ENCODE measurements around the gene CDH13. TPM values are rescaled to one million over a fixed set of nuclear protein-coding genes. Genes with fewer than 3 reads are reported as not detected.
A peak's percentile ranks its signal among the peaks of the same experiment; 100 is the strongest.

The CDH13 gene
- total RNA-seq, 1 experiment from 2014 or later = 2.1 TPM

GRCh38 chr16:83200005-83200779 is 573.4 kb downstream of the CDH13 start:
- Histone ChIP-seq H3K4me3 (ENCODE audit: low read depth, low read length, poor library complexity, severe bottlenecking) (no peak overlapping the region), H3K4me1 (ENCODE audit: insufficient read depth, low read length, poor library complexity, severe bottlenecking) (no peaks in the 10 kb centered on the region), H3K27ac (ENCODE audit: low read depth, low read length, poor library complexity, severe bottlenecking) (no peak overlapping the region), H3K9me3 (ENCODE audit: low read depth, low read length, poor library complexity, severe bottlenecking) (no peaks in the 10 kb centered on the region), H3K36me3 (ENCODE audit: insufficient read depth, low read length, poor library complexity, severe bottlenecking) (no peaks in the 10 kb centered on the region), H3K27me3 (replicated peaks; ENCODE audit: insufficient read depth, low read depth, low read length, poor library complexity) (peaks cover 3% of the 10 kb centered on the region)
- CTCF ChIA-PET = interaction anchor here (0.6 kb wide), 1 partner anchor 103 kb away, joined by 3 read pairs; no protein-coding TSS in a partner anchor
- POLR2A ChIA-PET (ENCODE audit: low non-redundant PET) = no interaction called here
- no TSS peak for BruUV-seq (replicated peaks)
- no peak for TF ChIP-seq EZH2 (IDR thresholded peaks at IDR 0.05; ENCODE audit: borderline replicate concordance, low read depth, low read length, poor library complexity, severe bottlenecking)
- TF ChIP-seq CTCF (conservative IDR thresholded peaks at IDR 0.05; ENCODE audit: low read depth, low read length) = peak; percentile 29; the same call in 1 of the 2 replicates
- intact Hi-C loops (cut with micrococcal nuclease; ENCODE audit: unreplicated experiment) = no loop called here
- no peak for DNase-seq (ENCODE audit: low spot score)

GRCh38 chr16:83201748-83202147 is 575.0 kb downstream of the CDH13 start:
- H3K9me3 ChIP-seq (ENCODE audit: low read depth, low read length, poor library complexity, severe bottlenecking) = no peaks in the 10 kb centered on the region
- H3K27me3 ChIP-seq (replicated peaks; ENCODE audit: insufficient read depth, low read depth, low read length, poor library complexity) = peaks cover 2% of the 10 kb centered on the region
- H3K4me3 ChIP-seq (ENCODE audit: low read depth, low read length, poor library complexity, severe bottlenecking) = no peak overlapping the region
- TF ChIP-seq CTCF (conservative IDR thresholded peaks at IDR 0.05; ENCODE audit: low read depth, low read length) = no peak
- TF ChIP-seq EZH2 (IDR thresholded peaks at IDR 0.05; ENCODE audit: borderline replicate concordance, low read depth, low read length, poor library complexity, severe bottlenecking) = no peak
- no peak overlapping the region for H3K27ac ChIP-seq (ENCODE audit: low read depth, low read length, poor library complexity, severe bottlenecking)
- no peak for DNase-seq (ENCODE audit: low spot score)
- intact Hi-C loops (cut with micrococcal nuclease; ENCODE audit: unreplicated experiment) = no loop called here
- ChIA-PET POLR2A (ENCODE audit: low non-redundant PET) (no interaction called here), CTCF (no interaction called here)
- H3K4me1 ChIP-seq (ENCODE audit: insufficient read depth, low read length, poor library complexity, severe bottlenecking) = no peaks in the 10 kb centered on the region
- no TSS peak for BruUV-seq (replicated peaks)
- H3K36me3 ChIP-seq (ENCODE audit: insufficient read depth, low read length, poor library complexity, severe bottlenecking) = no peaks in the 10 kb centered on the region

- TF ChIP-seq EZH2 (IDR thresholded peaks at IDR 0.05; ENCODE audit: borderline replicate concordance, low read depth, low read length, poor library complexity, severe bottlenecking) (no peak), CTCF (conservative IDR thresholded peaks at IDR 0.05; ENCODE audit: low read depth, low read length) (no peak)
- DNase-seq (ENCODE audit: low spot score) = no peak
- BruUV-seq (replicated peaks) = no TSS peak
- Histone ChIP-seq H3K27me3 (replicated peaks; ENCODE audit: insufficient read depth, low read depth, low read length, poor library complexity) (peaks cover 3% of the 10 kb centered on the region), H3K4me1 (ENCODE audit: insufficient read depth, low read length, poor library complexity, severe bottlenecking) (no peaks in the 10 kb centered on the region), H3K9me3 (ENCODE audit: low read depth, low read length, poor library complexity, severe bottlenecking) (no peaks in the 10 kb centered on the region), H3K4me3 (ENCODE audit: low read depth, low read length, poor library complexity, severe bottlenecking) (no peak overlapping the region), H3K27ac (ENCODE audit: low read depth, low read length, poor library complexity, severe bottlenecking) (no peak overlapping the region), H3K36me3 (ENCODE audit: insufficient read depth, low read length, poor library complexity, severe bottlenecking) (no peaks in the 10 kb centered on the region)
- POLR2A ChIA-PET (ENCODE audit: low non-redundant PET) = interaction anchor here (0.5 kb wide), 1 partner anchor 9 kb away, joined by 9 read pairs; no protein-coding TSS in a partner anchor
- intact Hi-C loops (cut with micrococcal nuclease; ENCODE audit: unreplicated experiment) = no loop called here
- CTCF ChIA-PET = no interaction called here
Measured at GRCh38 chr16:83205896-83206295, 579.1 kb downstream of the CDH13 start.

All from A673 (cell line).